Natural killer cell treated with Interleukin-12 subunit alpha and Interleukin-12 subunit beta and Interleukin-15 and Interleukin-18, amount 100 ng/mL, for 72 hours (primary cell): Measurements from ENCODE around the gene BCAP29. TPM values are rescaled to one million over a fixed set of nuclear protein-coding genes. Genes with fewer than 3 reads are reported as not detected.

ENCODE experiments used
- ATAC-seq, 2 donors: fragments of 150-1000 bp; cut with Tn5 transposase in 1 of 2; sonication (Bioruptor Pico), chemical (Tn5 transposase) in 1 of 2; 2 replicates each; pipeline ENCODE4 v1.10.0; 2021
- DNase-seq: peaks from one replicate; pipeline ENCODE4 v3.0.0; 2022; ENCODE audit warnings: low spot score
- H3K27ac Mint-ChIP-seq, 2 donors: 1 replicate in 1 of 2; 2 replicates in 1 of 2; pipeline ENCODE4 v1.8.0; 2022; ENCODE audit warnings: mixed read lengths in 2 of 2, mild to moderate bottlenecking in 1 of 2, moderate library complexity in 1 of 2
- H3K27me3 Mint-ChIP-seq, 2 donors: 1 replicate in 1 of 2; 2 replicates in 1 of 2; pipeline ENCODE4 v1.8.0; 2022; ENCODE audit warnings: mixed read lengths in 2 of 2
- H3K36me3 Mint-ChIP-seq: one replicate; pipeline ENCODE4 v1.8.0; 2022; ENCODE audit warnings: mixed read lengths
- H3K4me1 Mint-ChIP-seq, 2 donors: 1 replicate in 1 of 2; 2 replicates in 1 of 2; pipeline ENCODE4 v1.8.0; 2022; ENCODE audit warnings: low read depth in 2 of 2, mixed read lengths in 2 of 2, mild to moderate bottlenecking in 1 of 2
- H3K4me3 Mint-ChIP-seq: one replicate; pipeline ENCODE4 v1.8.0; 2022; ENCODE audit warnings: mixed read lengths
- H3K9me3 Mint-ChIP-seq: 2 replicates; pipeline ENCODE4 v1.8.0; 2022; ENCODE audit warnings: mixed read lengths
- total RNA-seq, 2 donors: library from RNA; stranded (reverse); gene quantifications; one replicate each; pipeline ENCODE4 v1.2.3, GENCODE V29; 2022

BCAP29 gene
- total RNA-seq, 2 donors from 2014 or later, result 37.7 to 43.0 TPM

DNA sequence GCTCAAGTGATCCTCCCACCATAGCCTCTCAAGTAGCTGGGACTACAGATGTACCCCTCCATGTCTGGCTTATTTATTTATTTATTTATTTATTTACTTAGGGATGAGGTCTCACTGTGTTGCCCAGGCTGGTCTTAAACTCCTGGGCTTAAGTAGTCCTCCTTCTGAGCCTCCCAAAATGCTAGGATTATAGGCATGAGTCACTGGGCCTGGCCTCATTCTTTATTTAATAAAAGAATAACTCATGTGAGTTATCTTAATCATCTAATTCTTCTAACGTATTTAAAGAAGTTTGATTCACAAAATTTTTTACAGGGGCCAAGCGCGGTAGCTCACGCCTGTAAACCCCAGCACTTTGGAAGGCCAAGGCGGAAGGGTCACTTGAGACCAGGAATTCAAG, 72.6 kb downstream of the BCAP29 start:
- Mint-ChIP-seq H3K4me1 (no peaks in the 10 kb centered on the region), H3K4me3 (no peak overlapping the region), H3K27me3 (peaks cover 22 to 23% of the 10 kb centered on the region in 2 donors), H3K36me3 (peaks cover 4% of the 10 kb centered on the region), H3K9me3 (peaks cover 3% of the 10 kb centered on the region), H3K27ac (no peak overlapping the region)
- DNase-seq (no peak), ATAC-seq (no peak)

DNA sequence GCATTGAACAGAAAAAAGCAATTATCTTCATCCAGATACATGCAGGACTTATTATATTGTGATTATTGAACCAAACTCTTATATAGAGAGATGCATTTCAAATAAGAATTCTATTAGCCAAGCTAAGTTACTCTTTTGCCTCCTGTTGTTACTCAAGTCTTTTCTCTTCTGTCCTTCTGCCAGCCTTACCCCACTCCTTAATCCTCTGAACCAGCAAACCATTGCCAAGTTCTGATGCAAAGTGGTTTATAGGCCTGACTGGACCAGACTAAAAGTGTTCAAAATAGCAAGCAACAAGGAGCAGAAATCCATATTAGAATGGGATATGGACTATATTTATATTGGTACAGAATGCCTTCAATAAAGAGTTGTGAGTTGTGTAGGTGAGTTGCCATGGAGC, 78.4 kb downstream of the BCAP29 start:
- peaks cover 11 to 14% of the 10 kb centered on the region in 2 donors for H3K4me1 Mint-ChIP-seq
- DNase-seq, result no peak
- H3K4me3 Mint-ChIP-seq, result no peak overlapping the region
- H3K36me3 Mint-ChIP-seq, result no peaks in the 10 kb centered on the region
- H3K27ac Mint-ChIP-seq, result peak overlapping the region in 1 of 2 donors; percentile 69
- H3K9me3 Mint-ChIP-seq, result no peaks in the 10 kb centered on the region
- peaks cover 35 to 47% of the 10 kb centered on the region in 2 donors for H3K27me3 Mint-ChIP-seq
- ATAC-seq, result no peak

DNA sequence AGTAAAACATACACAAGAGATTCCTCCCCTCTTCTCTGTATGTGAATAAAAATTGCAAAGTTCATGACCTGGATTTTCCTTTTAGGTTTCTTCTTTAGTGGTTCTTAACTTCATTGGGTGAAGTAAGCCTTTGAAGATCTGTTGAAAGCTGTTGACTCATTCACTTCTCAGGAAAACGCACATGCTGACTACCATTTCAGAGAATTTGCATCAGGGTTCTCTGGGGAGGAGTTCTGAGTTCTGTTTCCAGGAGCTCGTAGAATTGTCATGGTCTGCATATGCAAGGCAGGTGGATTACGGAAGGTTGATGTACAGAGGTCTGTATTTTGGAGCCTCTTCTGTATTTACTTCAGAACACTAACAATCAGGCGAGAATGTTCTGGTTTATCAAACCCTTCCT, 79.6 kb downstream of the BCAP29 start:
- peaks cover 33 to 47% of the 10 kb centered on the region in 2 donors for H3K27me3 Mint-ChIP-seq
- peak overlapping the region; percentile 8 to 69 for H3K27ac Mint-ChIP-seq
- DNase-seq, result no peak
- H3K9me3 Mint-ChIP-seq, result no peaks in the 10 kb centered on the region
- H3K4me3 Mint-ChIP-seq, result peak overlapping the region; percentile 76
- peaks cover 11 to 14% of the 10 kb centered on the region in 2 donors for H3K4me1 Mint-ChIP-seq
- ATAC-seq, result peak; percentile 72 to 77
- H3K36me3 Mint-ChIP-seq, result no peaks in the 10 kb centered on the region

- no peaks in the 10 kb centered on the region for H3K9me3 Mint-ChIP-seq
- ATAC-seq, result peak; percentile 62 to 66
- H3K27ac Mint-ChIP-seq, result peak within 1 kb of the TSS; percentile 8 to 69
- peaks cover 11 to 14% of the 10 kb centered on the region in 2 donors for H3K4me1 Mint-ChIP-seq
- H3K4me3 Mint-ChIP-seq, result peak within 1 kb of the TSS; percentile 76
- peaks cover 27 to 40% of the 10 kb centered on the region in 2 donors for H3K27me3 Mint-ChIP-seq
- H3K36me3 Mint-ChIP-seq, result no peaks in the 10 kb centered on the region
- DNase-seq, result no peak
Measured at GRCh38 chr7:107660381-107661080, 80.5 kb downstream of the BCAP29 start, which contains the start of gene SLC26A4. SLC26A4 (plus strand) TSS chr7:107660828; CDS start chr7:107661642, 814 bp downstream.

- Mint-ChIP-seq H3K27me3 (peaks cover 24 to 36% of the 10 kb centered on the region in 2 donors), H3K4me3 (peak overlapping the region; percentile 48), H3K4me1 (peaks cover 11 to 14% of the 10 kb centered on the region in 2 donors), H3K36me3 (no peaks in the 10 kb centered on the region), H3K9me3 (no peaks in the 10 kb centered on the region), H3K27ac (no peak overlapping the region)
- DNase-seq (no peak), ATAC-seq (peak; percentile 53 to 62)
Measured at GRCh38 chr7:107661081-107661864, 81.2 kb downstream of the BCAP29 start.

DNA sequence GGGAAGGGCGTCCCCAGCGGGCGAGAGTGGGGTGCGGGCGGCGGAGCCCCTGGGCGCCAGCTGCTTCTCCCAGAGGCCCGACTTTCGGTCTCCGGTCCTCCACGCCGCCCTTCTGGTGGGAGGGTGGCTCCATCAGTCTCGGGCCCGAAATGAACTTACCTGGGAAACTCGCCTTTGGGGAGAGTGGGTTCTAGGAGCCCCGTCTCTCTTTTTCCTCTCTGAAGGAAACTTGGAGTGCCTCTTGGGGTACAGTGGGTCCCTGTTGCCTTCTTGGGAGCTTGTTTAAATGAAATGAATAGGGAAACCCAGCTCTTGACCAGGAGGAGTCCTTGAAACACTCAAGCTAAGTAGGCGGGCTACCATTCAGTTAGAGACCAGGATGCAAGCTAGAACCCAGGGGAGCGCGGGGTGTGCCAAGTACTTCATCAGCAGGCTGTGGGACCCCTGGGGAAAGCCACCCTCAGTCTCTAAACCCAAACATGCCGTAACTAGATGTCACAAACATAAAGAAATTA, 81.9 kb downstream of the BCAP29 start:
- peaks cover 11 to 14% of the 10 kb centered on the region in 2 donors for H3K4me1 Mint-ChIP-seq

GRCh38 chr7:107663196-107663595, 83.2 kb downstream of the BCAP29 start:
- Mint-ChIP-seq H3K4me3 (no peak overlapping the region), H3K9me3 (no peaks in the 10 kb centered on the region), H3K4me1 (peaks cover 11 to 14% of the 10 kb centered on the region in 2 donors), H3K27me3 (peaks cover 22 to 31% of the 10 kb centered on the region in 2 donors), H3K27ac (no peak overlapping the region), H3K36me3 (no peaks in the 10 kb centered on the region)
- no peak for DNase-seq
- ATAC-seq, result no peak

More for the DNA sequence above, 81.9 kb downstream of the BCAP29 start:
- no peak for DNase-seq
- H3K27ac Mint-ChIP-seq, result no peak overlapping the region
- H3K4me3 Mint-ChIP-seq, result peak overlapping the region; percentile 48
- no peaks in the 10 kb centered on the region for H3K9me3 Mint-ChIP-seq
- H3K27me3 Mint-ChIP-seq, result peaks cover 22 to 34% of the 10 kb centered on the region in 2 donors
- no peaks in the 10 kb centered on the region for H3K36me3 Mint-ChIP-seq
- no peak for ATAC-seq

GRCh38 chr7:107666790-107667189, 86.7 kb downstream of the BCAP29 start:
- no peaks in the 10 kb centered on the region for H3K9me3 Mint-ChIP-seq
- H3K4me3 Mint-ChIP-seq, result no peak overlapping the region
- H3K36me3 Mint-ChIP-seq, result no peaks in the 10 kb centered on the region
- H3K27ac Mint-ChIP-seq, result no peak overlapping the region
- H3K4me1 Mint-ChIP-seq, result no peaks in the 10 kb centered on the region
- H3K27me3 Mint-ChIP-seq, result peaks cover 7 to 9% of the 10 kb centered on the region in 2 donors
- DNase-seq (no peak), ATAC-seq (peak in 1 of 2 donors; percentile 20)

- Mint-ChIP-seq H3K27ac (no peak overlapping the region), H3K27me3 (peaks cover 4 to 6% of the 10 kb centered on the region in 2 donors), H3K36me3 (no peaks in the 10 kb centered on the region), H3K9me3 (no peaks in the 10 kb centered on the region), H3K4me1 (no peaks in the 10 kb centered on the region), H3K4me3 (no peak overlapping the region)
- no peak for DNase-seq
- no peak for ATAC-seq
Measured at GRCh38 chr7:107667341-107667740, 87.3 kb downstream of the BCAP29 start.

DNA sequence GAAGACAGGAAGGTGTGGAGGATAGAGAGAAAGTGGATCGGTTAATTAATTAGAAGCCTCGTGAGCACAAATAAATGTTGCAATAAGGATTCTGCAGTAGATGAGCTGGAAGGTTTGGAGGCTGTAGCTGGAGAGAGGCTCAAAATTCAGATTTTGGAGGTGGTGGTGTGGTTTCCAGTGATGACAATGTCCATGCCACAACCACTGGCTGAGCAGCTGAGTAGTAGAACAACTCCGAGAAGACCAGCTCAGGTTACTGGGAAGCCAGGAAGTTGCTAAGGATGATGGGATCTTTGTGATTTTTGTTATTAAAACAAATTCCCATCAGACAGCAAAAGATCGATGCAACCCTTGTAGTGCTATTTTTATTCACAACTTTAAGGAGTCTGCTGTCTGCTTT, 88.2 kb downstream of the BCAP29 start:
- DNase-seq, result no peak
- no peaks in the 10 kb centered on the region for H3K4me1 Mint-ChIP-seq

More for the DNA sequence above, 88.2 kb downstream of the BCAP29 start:
- no peak for ATAC-seq
- Mint-ChIP-seq H3K27me3 (peaks cover 0 to 8% of the 10 kb centered on the region in 2 donors), H3K4me3 (no peak overlapping the region), H3K27ac (no peak overlapping the region), H3K36me3 (no peaks in the 10 kb centered on the region), H3K9me3 (no peaks in the 10 kb centered on the region)

Other genes with a start within 250 kb of the BCAP29 start
- not detected for gene GPR22, start 110.2 kb upstream of the BCAP29 start, total RNA-seq
- gene COG5, start 16.3 kb upstream of the BCAP29 start, total RNA-seq, result 10 to 100 TPM; 41.0 to 56.2 TPM
- gene DUS4L, start 16.3 kb upstream of the BCAP29 start, total RNA-seq, result 10 to 100 TPM in 1 of 2 donors, 1 to 10 TPM in 1; 6.4 to 10.0 TPM
- 1 to 10 TPM in 1 of 2 donors, under 1 TPM in 1; 0.19 to 1.1 TPM for gene SLC26A4, start 80.6 kb downstream of the BCAP29 start, total RNA-seq
- gene CBLL1, start 163.9 kb downstream of the BCAP29 start, total RNA-seq, result 10 to 100 TPM; 40.8 to 42.8 TPM
- not detected for gene SLC26A3, start 223.0 kb downstream of the BCAP29 start, total RNA-seq